ENCODE results near the gene TFAP2D.

Gene TFAP2D

GRCh38 chr6:50713226-50713625 is at the start of gene TFAP2D:
Gene TFAP2D, plus strand, starts transcription at chr6:50713526. Its CDS starts 530 bp downstream, at chr6:50714056.
- no peak for DNase-seq (ENCODE audit: low spot score)

- no peak for DNase-seq (ENCODE audit: low spot score)
Measured at GRCh38 chr6:50663806-50664205, 49.5 kb upstream of the TFAP2D start.

GRCh38 chr6:50666089-50666488 is 47.2 kb upstream of the TFAP2D start:
- no peak for DNase-seq (ENCODE audit: low spot score)

GRCh38 chr6:50681213-50681824 is 32.0 kb upstream of the TFAP2D start:
- DNase-seq (ENCODE audit: low spot score): no peak

GRCh38 chr6:50689210-50689609 is 24.1 kb upstream of the TFAP2D start:
- DNase-seq (ENCODE audit: low spot score): no peak

GRCh38 chr6:50691814-50692495 is 21.4 kb upstream of the TFAP2D start:
- no peak for DNase-seq (ENCODE audit: low spot score)

GRCh38 chr6:50698546-50698945 is 14.8 kb upstream of the TFAP2D start:
- no peak for DNase-seq (ENCODE audit: low spot score)

GRCh38 chr6:50699051-50699775 is 14.1 kb upstream of the TFAP2D start:
- peak; percentile 42 for DNase-seq (ENCODE audit: low spot score)

- peak; percentile 46 for DNase-seq (ENCODE audit: low spot score)
Measured at GRCh38 chr6:50706575-50706974, 6.8 kb upstream of the TFAP2D start.

- DNase-seq (ENCODE audit: low spot score): no peak
Measured at GRCh38 chr6:50707191-50707590, 6.1 kb upstream of the TFAP2D start.

- DNase-seq (ENCODE audit: low spot score): no peak
Measured at GRCh38 chr6:50707652-50708300, 5.5 kb upstream of the TFAP2D start.

GRCh38 chr6:50708664-50709365 is 4.5 kb upstream of the TFAP2D start:
- no peak for DNase-seq (ENCODE audit: low spot score)

- DNase-seq (ENCODE audit: low spot score): no peak
Measured at GRCh38 chr6:50709366-50709734, 4.0 kb upstream of the TFAP2D start.

GRCh38 chr6:50711686-50712085 is 1.6 kb upstream of the TFAP2D start:
- no peak for DNase-seq (ENCODE audit: low spot score)

- no peak for DNase-seq (ENCODE audit: low spot score)
Measured at GRCh38 chr6:50712291-50712690, 1.0 kb upstream of the TFAP2D start.

- DNase-seq (ENCODE audit: low spot score): no peak
Measured at GRCh38 chr6:50713977-50714486, 706 bp downstream of the TFAP2D start.

GRCh38 chr6:50714487-50715379 is 1.4 kb downstream of the TFAP2D start:
- DNase-seq (ENCODE audit: low spot score): peak; percentile 46

- DNase-seq (ENCODE audit: low spot score): no peak
Measured at GRCh38 chr6:50716899-50717509, 3.7 kb downstream of the TFAP2D start.

GRCh38 chr6:50717734-50718457 is 4.6 kb downstream of the TFAP2D start:
- no peak for DNase-seq (ENCODE audit: low spot score)

- no peak for DNase-seq (ENCODE audit: low spot score)
Measured at GRCh38 chr6:50718566-50718965, 5.2 kb downstream of the TFAP2D start.

Data from iPS-NIHi11 (cell line).